Measurements from ENCODE around the gene MYO15B. TPM values are rescaled to one million over a fixed set of nuclear protein-coding genes. Genes with fewer than 3 reads are reported as not detected.
"Not testable (repeated sequence)": the region's sequence is repeated elsewhere in the genome, so short reads cannot be mapped to it uniquely, and the experiment has no call there.

MYO15B gene
- total and polyA plus RNA-seq, 2 experiments from 2014 or later: 1.3 to 7.2 TPM

DNA sequence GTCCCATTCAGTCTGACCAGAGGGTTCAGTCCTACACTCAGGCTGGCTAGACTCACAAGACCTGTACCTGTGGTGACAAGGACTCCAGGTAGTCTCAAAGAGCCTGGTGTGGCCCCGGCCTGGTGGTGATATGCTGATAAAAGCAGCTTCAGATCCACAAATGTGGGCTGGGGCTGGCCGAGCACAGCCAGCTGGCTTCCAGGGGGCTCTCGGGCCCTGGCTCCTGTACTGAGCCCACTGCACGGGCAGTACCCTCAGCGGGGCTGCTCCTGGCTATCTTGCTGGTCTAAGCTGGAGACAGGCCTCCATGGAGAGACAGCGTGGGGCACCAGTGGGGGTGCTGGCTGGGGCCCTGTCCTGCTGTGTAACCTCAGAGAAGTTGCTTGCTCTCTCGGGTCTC, 50.0 kb downstream of the MYO15B start:
- no peaks in the 10 kb centered on the region for H3K9me2 ChIP-seq (ENCODE audit: insufficient read depth)
- no peaks in the 10 kb centered on the region for H3K27me3 ChIP-seq (replicated peaks; ENCODE audit: insufficient read depth)
- no peaks in the 10 kb centered on the region for H3K79me2 ChIP-seq (ENCODE audit: insufficient read depth)
- DNase-seq: no peak
- in situ Hi-C loops (cut with MboI): no loop called here
- no peak overlapping the region for H3K9ac ChIP-seq
- H3K4me1 ChIP-seq (ENCODE audit: insufficient read depth): peaks cover 13% of the 10 kb centered on the region
- no peak overlapping the region for H3K4me2 ChIP-seq (ENCODE audit: unreplicated experiment)
- WGBS, 2 experiments (ENCODE audit: low coverage in 1 of 2, low lambda C conversion rate in 2 of 2, missing lambda C conversion rate in 2 of 2): 97% methylated on average over 7 of the region's 7 CpGs
- H3K27ac ChIP-seq: no peak overlapping the region
- H3F3A ChIP-seq (ENCODE audit: insufficient read depth): 0 out of 2 replicates have a peak, but pooled peaks cover 4% of the 10 kb centered on the region
- no peaks in the 10 kb centered on the region for H4K20me1 ChIP-seq (ENCODE audit: insufficient read depth)
- no peaks in the 10 kb centered on the region for H3K36me3 ChIP-seq (ENCODE audit: low read depth)
- no peak overlapping the region for H2AFZ ChIP-seq
- no peaks in the 10 kb centered on the region for H3K9me3 ChIP-seq (ENCODE audit: low read depth)
- no peak overlapping the region for H3K4me3 ChIP-seq
- no peak for TF ChIP-seq EZH2phosphoT487 (IDR thresholded peaks at IDR 0.05; ENCODE audit: insufficient read depth, low read depth)
- TF ChIP-seq EZH2 (IDR thresholded peaks at IDR 0.05; ENCODE audit: insufficient read depth, poor library complexity, severe bottlenecking): no peak

DNA sequence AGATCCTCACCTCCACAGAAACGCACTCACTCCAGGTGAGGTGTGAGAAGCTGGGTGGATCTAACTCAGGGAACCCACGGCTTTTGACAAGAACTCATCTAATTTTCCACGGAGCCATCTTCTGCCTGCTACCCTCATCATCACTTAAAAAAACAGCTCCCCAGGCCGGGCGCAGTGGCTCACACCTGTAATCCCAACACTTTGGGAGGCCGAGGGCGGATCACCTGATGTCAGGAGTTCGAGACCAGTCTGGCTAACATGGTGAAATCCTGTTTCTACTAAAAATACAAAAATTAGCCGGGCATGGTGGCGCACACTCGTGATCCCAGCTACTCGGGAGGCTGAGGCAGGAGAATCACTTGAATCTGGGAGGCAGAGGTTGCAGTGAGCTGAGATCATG, 50.4 kb downstream of the MYO15B start:
- H3K27me3 ChIP-seq (replicated peaks; ENCODE audit: insufficient read depth); H4K20me1 ChIP-seq (ENCODE audit: insufficient read depth); in situ Hi-C loops (cut with MboI); DNase-seq; H3K4me2 ChIP-seq (ENCODE audit: unreplicated experiment); H3K36me3 ChIP-seq (ENCODE audit: low read depth); H3K9me3 ChIP-seq (ENCODE audit: low read depth); H3K9me2 ChIP-seq (ENCODE audit: insufficient read depth); H3K9ac ChIP-seq; H3K27ac ChIP-seq; H3F3A ChIP-seq (ENCODE audit: insufficient read depth); H2AFZ ChIP-seq; H3K79me2 ChIP-seq (ENCODE audit: insufficient read depth); H3K4me3 ChIP-seq: not testable (repeated sequence)
- 84 to 87% methylated on average over 11 to 12 of the region's 12 CpGs for WGBS, 2 experiments (ENCODE audit: low coverage in 1 of 2, low lambda C conversion rate in 2 of 2, missing lambda C conversion rate in 2 of 2)
- H3K4me1 ChIP-seq (ENCODE audit: insufficient read depth): peaks cover 12% of the 10 kb centered on the region

- Histone ChIP-seq H3K27me3 (replicated peaks; ENCODE audit: insufficient read depth) (no peaks in the 10 kb centered on the region), H4K20me1 (ENCODE audit: insufficient read depth) (no peaks in the 10 kb centered on the region), H3F3A (ENCODE audit: insufficient read depth) (no peaks in the 10 kb centered on the region), H3K9me3 (ENCODE audit: low read depth) (no peaks in the 10 kb centered on the region), H3K9me2 (ENCODE audit: insufficient read depth) (no peaks in the 10 kb centered on the region), H2AFZ (no peak overlapping the region), H3K79me2 (ENCODE audit: insufficient read depth) (no peaks in the 10 kb centered on the region), H3K4me3 (no peak overlapping the region), H3K27ac (no peak overlapping the region), H3K4me2 (ENCODE audit: unreplicated experiment) (no peak overlapping the region), H3K9ac (no peak overlapping the region), H3K4me1 (ENCODE audit: insufficient read depth) (peaks cover 5% of the 10 kb centered on the region), H3K36me3 (ENCODE audit: low read depth) (no peaks in the 10 kb centered on the region)
- no peak for TF ChIP-seq EZH2 (IDR thresholded peaks at IDR 0.05; ENCODE audit: insufficient read depth, poor library complexity, severe bottlenecking)
- no peak for DNase-seq
- 97 to 98% methylated on average over 11 to 13 of the region's 13 CpGs for WGBS, 2 experiments (ENCODE audit: low coverage in 1 of 2, low lambda C conversion rate in 2 of 2, missing lambda C conversion rate in 2 of 2)
- in situ Hi-C loops (cut with MboI): no loop called here
These were observed 51.3 kb downstream of the MYO15B start for GRCh38 chr17:75638893-75639292.

GRCh38 chr17:75639327-75639726, 51.7 kb downstream of the MYO15B start:
- no peak overlapping the region for H3K4me3 ChIP-seq
- no peaks in the 10 kb centered on the region for H3K9me3 ChIP-seq (ENCODE audit: low read depth)
- no peak overlapping the region for H3K4me2 ChIP-seq (ENCODE audit: unreplicated experiment)
- WGBS, 2 experiments (ENCODE audit: low coverage in 1 of 2, low lambda C conversion rate in 2 of 2, missing lambda C conversion rate in 2 of 2): 100% methylated on average over 3 of the region's 3 CpGs
- no peaks in the 10 kb centered on the region for H3K36me3 ChIP-seq (ENCODE audit: low read depth)
- in situ Hi-C loops (cut with MboI): no loop called here
- no peaks in the 10 kb centered on the region for H3F3A ChIP-seq (ENCODE audit: insufficient read depth)
- no peak overlapping the region for H3K27ac ChIP-seq
- H3K4me1 ChIP-seq (ENCODE audit: insufficient read depth): peaks cover under 1% of the 10 kb centered on the region
- TF ChIP-seq EZH2 (IDR thresholded peaks at IDR 0.05; ENCODE audit: insufficient read depth, poor library complexity, severe bottlenecking): no peak
- H4K20me1 ChIP-seq (ENCODE audit: insufficient read depth): no peaks in the 10 kb centered on the region
- H3K79me2 ChIP-seq (ENCODE audit: insufficient read depth): no peaks in the 10 kb centered on the region
- H3K9me2 ChIP-seq (ENCODE audit: insufficient read depth): no peaks in the 10 kb centered on the region
- H3K27me3 ChIP-seq (replicated peaks; ENCODE audit: insufficient read depth): no peaks in the 10 kb centered on the region
- H3K9ac ChIP-seq: no peak overlapping the region
- no peak for DNase-seq
- no peak overlapping the region for H2AFZ ChIP-seq

DNA sequence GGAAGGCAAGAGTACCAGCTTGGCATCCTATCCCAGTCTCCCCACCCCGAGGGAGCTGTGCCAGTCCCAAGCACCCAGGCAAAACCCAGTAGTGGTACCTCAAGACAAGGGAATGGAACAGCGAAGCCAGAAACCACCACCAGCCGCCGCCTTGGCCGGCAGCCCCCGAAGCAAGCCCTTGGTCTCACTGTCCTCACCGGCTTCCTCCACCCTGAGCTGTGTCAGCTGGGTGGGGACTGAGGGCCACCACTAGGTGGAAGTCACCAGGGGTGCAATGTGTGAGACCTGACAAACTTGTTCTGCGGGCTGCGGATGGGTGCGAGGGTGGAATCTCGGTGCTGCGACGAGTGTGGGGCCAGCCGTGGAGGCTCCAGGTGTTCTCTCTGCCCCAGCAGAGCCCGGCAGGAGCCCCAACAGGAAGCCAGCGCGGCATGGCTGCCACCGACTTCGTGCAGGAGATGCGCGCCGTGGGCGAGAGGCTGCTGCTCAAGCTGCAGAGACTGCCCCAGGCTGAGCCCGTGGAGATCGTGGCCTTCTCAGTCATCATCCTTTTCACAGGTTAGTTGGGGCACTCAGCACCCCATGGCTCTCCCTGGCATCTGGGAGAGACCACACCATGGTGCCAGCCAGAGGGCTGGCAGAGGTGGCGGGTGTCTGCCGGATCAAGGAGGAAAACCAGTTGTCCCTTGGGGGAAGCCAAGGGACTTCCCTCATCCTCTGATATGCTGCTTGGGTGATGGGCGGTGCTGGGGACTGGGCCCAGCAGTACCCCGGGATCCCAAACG, 52.4 kb downstream of the MYO15B start:
- Histone ChIP-seq H2AFZ (no peak overlapping the region), H4K20me1 (ENCODE audit: insufficient read depth) (no peaks in the 10 kb centered on the region), H3K4me1 (ENCODE audit: insufficient read depth) (no peaks in the 10 kb centered on the region), H3K27me3 (replicated peaks; ENCODE audit: insufficient read depth) (no peaks in the 10 kb centered on the region), H3K4me2 (ENCODE audit: unreplicated experiment) (no peak overlapping the region), H3K79me2 (ENCODE audit: insufficient read depth) (no peaks in the 10 kb centered on the region), H3K27ac (no peak overlapping the region), H3K9me3 (ENCODE audit: low read depth) (no peaks in the 10 kb centered on the region), H3K9me2 (ENCODE audit: insufficient read depth) (no peaks in the 10 kb centered on the region), H3K4me3 (no peak overlapping the region), H3K9ac (no peak overlapping the region), H3F3A (ENCODE audit: insufficient read depth) (no peaks in the 10 kb centered on the region), H3K36me3 (ENCODE audit: low read depth) (no peaks in the 10 kb centered on the region)
- no peak for DNase-seq
- no peak for TF ChIP-seq EZH2phosphoT487 (IDR thresholded peaks at IDR 0.05; ENCODE audit: insufficient read depth, low read depth)
- no peak for TF ChIP-seq EZH2 (IDR thresholded peaks at IDR 0.05; ENCODE audit: insufficient read depth, poor library complexity, severe bottlenecking)
- WGBS, 2 experiments (ENCODE audit: low coverage in 1 of 2, low lambda C conversion rate in 2 of 2, missing lambda C conversion rate in 2 of 2): 94 to 96% methylated on average over 28 to 30 of the region's 30 CpGs
- in situ Hi-C loops (cut with MboI): no loop called here
